Measurements from ENCODE around the gene SCTR.

DNA sequence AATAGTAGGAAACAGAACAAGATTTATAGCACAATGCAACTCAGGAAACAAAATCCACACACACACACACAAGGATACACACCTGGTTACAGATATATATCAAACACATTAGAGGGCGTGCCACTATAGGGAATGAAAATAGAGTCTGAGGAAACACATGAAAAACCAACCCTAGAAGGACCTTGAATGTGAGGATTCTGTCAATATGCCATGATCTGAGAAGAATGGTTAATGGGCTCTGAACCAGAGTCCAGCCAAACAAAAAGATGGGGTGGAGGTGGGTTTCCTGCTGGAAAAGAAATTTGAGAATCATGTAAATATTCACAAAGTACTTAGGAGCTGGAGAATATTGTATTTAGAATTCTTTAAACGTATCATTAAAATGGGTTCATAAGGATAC is 100.5 kb downstream of the SCTR start:
- TF ChIP-seq, protein P1, sequence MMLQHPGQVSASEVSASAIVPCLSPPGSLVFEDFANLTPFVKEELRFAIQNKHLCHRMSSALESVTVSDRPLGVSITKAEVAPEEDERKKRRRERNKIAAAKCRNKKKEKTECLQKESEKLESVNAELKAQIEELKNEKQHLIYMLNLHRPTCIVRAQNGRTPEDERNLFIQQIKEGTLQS (IDR thresholded peaks at IDR 0.05; ENCODE audit: insufficient read depth, low read depth, low read length): no peak
- TF ChIP-seq, protein P2, sequence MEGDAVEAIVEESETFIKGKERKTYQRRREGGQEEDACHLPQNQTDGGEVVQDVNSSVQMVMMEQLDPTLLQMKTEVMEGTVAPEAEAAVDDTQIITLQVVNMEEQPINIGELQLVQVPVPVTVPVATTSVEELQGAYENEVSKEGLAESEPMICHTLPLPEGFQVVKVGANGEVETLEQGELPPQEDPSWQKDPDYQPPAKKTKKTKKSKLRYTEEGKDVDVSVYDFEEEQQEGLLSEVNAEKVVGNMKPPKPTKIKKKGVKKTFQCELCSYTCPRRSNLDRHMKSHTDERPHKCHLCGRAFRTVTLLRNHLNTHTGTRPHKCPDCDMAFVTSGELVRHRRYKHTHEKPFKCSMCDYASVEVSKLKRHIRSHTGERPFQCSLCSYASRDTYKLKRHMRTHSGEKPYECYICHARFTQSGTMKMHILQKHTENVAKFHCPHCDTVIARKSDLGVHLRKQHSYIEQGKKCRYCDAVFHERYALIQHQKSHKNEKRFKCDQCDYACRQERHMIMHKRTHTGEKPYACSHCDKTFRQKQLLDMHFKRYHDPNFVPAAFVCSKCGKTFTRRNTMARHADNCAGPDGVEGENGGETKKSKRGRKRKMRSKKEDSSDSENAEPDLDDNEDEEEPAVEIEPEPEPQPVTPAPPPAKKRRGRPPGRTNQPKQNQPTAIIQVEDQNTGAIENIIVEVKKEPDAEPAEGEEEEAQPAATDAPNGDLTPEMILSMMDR (IDR thresholded peaks at IDR 0.05; ENCODE audit: control extremely low read depth in 1 of 3, insufficient read depth in 1 of 3, low read depth in 1 of 3, low read length in 3 of 3): no peak
- TF ChIP-seq, protein P3, sequence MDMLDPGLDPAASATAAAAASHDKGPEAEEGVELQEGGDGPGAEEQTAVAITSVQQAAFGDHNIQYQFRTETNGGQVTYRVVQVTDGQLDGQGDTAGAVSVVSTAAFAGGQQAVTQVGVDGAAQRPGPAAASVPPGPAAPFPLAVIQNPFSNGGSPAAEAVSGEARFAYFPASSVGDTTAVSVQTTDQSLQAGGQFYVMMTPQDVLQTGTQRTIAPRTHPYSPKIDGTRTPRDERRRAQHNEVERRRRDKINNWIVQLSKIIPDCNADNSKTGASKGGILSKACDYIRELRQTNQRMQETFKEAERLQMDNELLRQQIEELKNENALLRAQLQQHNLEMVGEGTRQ (IDR thresholded peaks at IDR 0.05; ENCODE audit: low read length): no peak
- TF ChIP-seq TAF1 (IDR thresholded peaks at IDR 0.05; ENCODE audit: low read depth, low read length) (no peak), CBX8 (IDR thresholded peaks at IDR 0.05; ENCODE audit: borderline replicate concordance, low read depth, low read length) (no peak), SRF (IDR thresholded peaks at IDR 0.05; ENCODE audit: low read depth, low read length) (no peak), BCL11A (IDR thresholded peaks at IDR 0.05; ENCODE audit: low read depth in 2 of 2, low read length in 2 of 2) (no peak), CEBPB (IDR thresholded peaks at IDR 0.05; ENCODE audit: low read depth, low read length) (no peak), NRF1 (IDR thresholded peaks at IDR 0.05; ENCODE audit: low read depth, low read length) (no peak)
- TF ChIP-seq, protein P4, sequence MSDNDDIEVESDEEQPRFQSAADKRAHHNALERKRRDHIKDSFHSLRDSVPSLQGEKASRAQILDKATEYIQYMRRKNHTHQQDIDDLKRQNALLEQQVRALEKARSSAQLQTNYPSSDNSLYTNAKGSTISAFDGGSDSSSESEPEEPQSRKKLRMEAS (IDR thresholded peaks at IDR 0.05): no peak

All from H1 (cell line).